Loucy (cell line): ENCODE measurements around the gene LDLRAD4.

Source experiments
- H2AFZ ChIP-seq: fragments of 200-600 bp; sonication (generic); 2 replicates; pipeline ENCODE4 v1.6.0; 2016; ENCODE audit warnings: antibody characterized with exemption, mild to moderate bottlenecking, low read length, moderate library complexity
- H3F3A ChIP-seq: fragments of 200-600 bp; 2 replicates; pipeline ENCODE4 v1.6.0; 2016; ENCODE audit warnings: antibody characterized with exemption, low read depth, mild to moderate bottlenecking
- H3K27me3 ChIP-seq: fragments of 200-600 bp; sonication (generic); 2 replicates; pipeline ENCODE4 v1.6.1; 2014; ENCODE audit warnings: low read length, mild to moderate bottlenecking; ENCODE audit not compliant: insufficient read depth, poor library complexity, severe bottlenecking
- H3K36me3 ChIP-seq: fragments of 200-600 bp; sonication (generic); 2 replicates; pipeline ENCODE4 v1.6.1; 2016; ENCODE audit warnings: low read length; ENCODE audit not compliant: insufficient read depth
- H3K4me1 ChIP-seq: fragments of 200-600 bp; sonication (generic); 2 replicates; pipeline ENCODE4 v1.5.1; 2014; ENCODE audit warnings: low read length, mild to moderate bottlenecking; ENCODE audit not compliant: insufficient read depth, poor library complexity, severe bottlenecking
- H3K4me2 ChIP-seq: fragments of 200-600 bp; sonication (generic); 2 replicates; pipeline ENCODE4 v1.6.0; 2014; ENCODE audit warnings: antibody characterized with exemption, low read length, low read depth, mild to moderate bottlenecking; ENCODE audit not compliant: poor library complexity, severe bottlenecking
- H3K4me3 ChIP-seq: fragments of 200-600 bp; sonication (generic); 2 replicates; pipeline ENCODE4 v1.5.1; 2014; ENCODE audit warnings: low read length, mild to moderate bottlenecking, mixed read lengths; ENCODE audit not compliant: poor library complexity, severe bottlenecking
- H3K79me2 ChIP-seq: fragments of 200-600 bp; sonication (generic); 2 replicates; pipeline ENCODE4 v1.6.1; 2014; ENCODE audit warnings: low read length; ENCODE audit not compliant: insufficient read depth
- H3K9ac ChIP-seq: fragments of 200-600 bp; sonication (generic); 2 replicates; pipeline ENCODE4 v1.6.0; 2014; ENCODE audit warnings: mild to moderate bottlenecking, low read depth, low read length, moderate library complexity; ENCODE audit not compliant: poor library complexity, severe bottlenecking
- H3K9me2 ChIP-seq: fragments of 200-600 bp; sonication (generic); replicated peaks from 2 replicates; pipeline ENCODE4 v1.6.1; 2016; ENCODE audit warnings: low read depth, low read length, mixed read lengths
- H3K9me3 ChIP-seq: fragments of 200-600 bp; sonication (generic); 2 replicates; pipeline ENCODE4 v1.6.1; 2014; ENCODE audit warnings: mild to moderate bottlenecking, antibody characterized with exemption, low read length, low read depth; ENCODE audit not compliant: insufficient read depth
- H4K20me1 ChIP-seq: fragments of 200-600 bp; sonication (generic); 2 replicates; pipeline ENCODE4 v1.6.0; 2014; ENCODE audit warnings: antibody characterized with exemption, low read length, mild to moderate bottlenecking; ENCODE audit not compliant: insufficient read depth, poor library complexity, severe bottlenecking
- EZH2phosphoT487 ChIP-seq: fragments of 200-600 bp; IDR thresholded peaks from 2 replicates; pipeline ENCODE4 v1.6.1; 2018; ENCODE audit warnings: antibody characterized with exemption, mild to moderate bottlenecking, moderate library complexity, borderline replicate concordance
- TF ChIP-seq, protein P1 (sequence below): fragments of 200-600 bp; sonication (generic); conservative IDR thresholded peaks from 2 replicates; pipeline ENCODE4 v1.5.1; 2014; ENCODE audit warnings: mild to moderate bottlenecking, antibody characterized with exemption, low read length

LDLRAD4 gene

DNA sequence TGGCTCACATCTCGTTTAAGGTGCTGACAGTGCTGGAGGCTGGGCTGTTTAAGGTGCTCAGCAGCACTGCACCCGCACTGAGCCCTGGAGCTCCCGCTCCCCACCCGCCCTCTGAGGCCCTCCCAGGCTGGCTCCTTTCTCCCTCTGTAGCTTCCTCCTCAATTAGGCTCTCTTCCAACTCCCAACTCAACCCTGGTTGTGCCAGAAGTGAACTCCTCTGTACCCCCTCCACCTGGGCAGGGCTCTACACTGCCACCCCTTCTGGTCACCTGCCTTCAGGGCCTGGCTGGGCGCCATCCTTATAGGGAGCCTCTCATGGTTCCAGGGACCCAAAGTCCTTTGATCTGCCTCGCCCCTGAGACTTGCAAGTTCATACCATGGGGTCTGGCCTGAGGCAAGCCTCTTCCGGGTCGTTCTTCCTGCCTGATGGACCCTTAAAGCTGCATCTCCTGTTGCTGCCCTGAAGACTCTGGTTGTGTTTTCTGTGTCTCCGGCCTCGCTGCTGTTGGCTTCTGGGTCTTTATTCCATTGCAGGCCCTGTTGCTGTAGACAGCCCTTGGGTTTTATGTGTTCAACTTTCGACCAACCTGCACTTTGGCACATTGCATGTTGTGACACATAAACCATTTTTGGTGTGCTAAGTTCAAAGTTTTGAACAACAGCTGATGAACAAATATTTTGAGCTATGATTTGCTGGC lies 199.6 kb downstream of the LDLRAD4 start:
- Histone ChIP-seq H3K27me3 (no peaks in the 10 kb centered on the region), H3K4me3 (no peak overlapping the region), H3K4me1 (peaks cover 3% of the 10 kb centered on the region), H4K20me1 (no peaks in the 10 kb centered on the region), H2AFZ (no peak overlapping the region), H3K79me2 (no peaks in the 10 kb centered on the region), H3K4me2 (no peak overlapping the region), H3K36me3 (no peaks in the 10 kb centered on the region), H3K9me2 (no peaks in the 10 kb centered on the region), H3F3A (no peaks in the 10 kb centered on the region), H3K9me3 (no peaks in the 10 kb centered on the region), H3K9ac (no peak overlapping the region)
- no peak for TF ChIP-seq EZH2phosphoT487
- TF ChIP-seq, protein P1, sequence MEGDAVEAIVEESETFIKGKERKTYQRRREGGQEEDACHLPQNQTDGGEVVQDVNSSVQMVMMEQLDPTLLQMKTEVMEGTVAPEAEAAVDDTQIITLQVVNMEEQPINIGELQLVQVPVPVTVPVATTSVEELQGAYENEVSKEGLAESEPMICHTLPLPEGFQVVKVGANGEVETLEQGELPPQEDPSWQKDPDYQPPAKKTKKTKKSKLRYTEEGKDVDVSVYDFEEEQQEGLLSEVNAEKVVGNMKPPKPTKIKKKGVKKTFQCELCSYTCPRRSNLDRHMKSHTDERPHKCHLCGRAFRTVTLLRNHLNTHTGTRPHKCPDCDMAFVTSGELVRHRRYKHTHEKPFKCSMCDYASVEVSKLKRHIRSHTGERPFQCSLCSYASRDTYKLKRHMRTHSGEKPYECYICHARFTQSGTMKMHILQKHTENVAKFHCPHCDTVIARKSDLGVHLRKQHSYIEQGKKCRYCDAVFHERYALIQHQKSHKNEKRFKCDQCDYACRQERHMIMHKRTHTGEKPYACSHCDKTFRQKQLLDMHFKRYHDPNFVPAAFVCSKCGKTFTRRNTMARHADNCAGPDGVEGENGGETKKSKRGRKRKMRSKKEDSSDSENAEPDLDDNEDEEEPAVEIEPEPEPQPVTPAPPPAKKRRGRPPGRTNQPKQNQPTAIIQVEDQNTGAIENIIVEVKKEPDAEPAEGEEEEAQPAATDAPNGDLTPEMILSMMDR = no peak

DNA sequence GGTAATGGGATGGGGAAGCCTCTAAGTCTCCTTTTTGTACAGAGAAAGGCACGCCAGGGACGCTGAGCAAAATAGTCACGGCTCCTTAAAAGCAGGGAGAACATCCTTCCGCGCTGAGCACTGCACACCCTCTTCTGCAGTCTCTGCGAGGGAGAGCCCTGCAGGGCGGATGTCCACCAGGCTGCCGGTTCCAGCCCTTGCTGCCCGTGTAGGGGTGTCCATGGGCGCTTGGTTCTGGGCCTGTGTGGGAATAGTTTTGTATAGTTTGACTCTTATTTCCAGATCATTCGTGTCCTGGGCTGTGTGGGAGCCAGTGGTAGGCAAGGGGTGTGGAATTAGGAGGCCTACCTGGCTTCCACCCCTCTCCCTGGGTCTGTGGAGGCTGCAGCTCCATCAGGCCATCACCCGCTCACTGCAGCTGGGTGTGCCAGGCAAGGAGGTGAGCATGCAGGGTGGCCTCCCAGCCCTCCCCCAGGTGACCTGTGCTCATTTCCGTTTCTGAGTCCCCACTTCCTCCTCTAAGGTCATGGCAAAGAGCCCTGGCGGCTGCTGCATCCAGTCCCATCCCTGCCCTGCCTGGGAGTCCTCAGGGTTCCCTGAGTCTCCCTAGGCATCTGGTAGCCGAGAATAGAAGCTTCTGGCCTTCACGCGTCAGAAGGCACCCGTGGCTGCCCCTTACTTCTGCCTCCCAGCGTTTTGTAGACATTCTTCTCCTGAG lies 202.6 kb downstream of the LDLRAD4 start:
- peaks cover 8% of the 10 kb centered on the region for H3K4me1 ChIP-seq
- no peaks in the 10 kb centered on the region for H3K79me2 ChIP-seq
- no peak for TF ChIP-seq EZH2phosphoT487
- TF ChIP-seq, protein P1 = no peak
- no peaks in the 10 kb centered on the region for H3K9me2 ChIP-seq
- H3K9ac ChIP-seq = no peak overlapping the region
- H3K27me3 ChIP-seq = no peaks in the 10 kb centered on the region
- no peak overlapping the region for H3K4me2 ChIP-seq
- no peaks in the 10 kb centered on the region for H4K20me1 ChIP-seq
- H3F3A ChIP-seq = no peaks in the 10 kb centered on the region
- no peaks in the 10 kb centered on the region for H3K36me3 ChIP-seq
- no peak overlapping the region for H3K4me3 ChIP-seq
- no peaks in the 10 kb centered on the region for H3K9me3 ChIP-seq
- no peak overlapping the region for H2AFZ ChIP-seq

DNA sequence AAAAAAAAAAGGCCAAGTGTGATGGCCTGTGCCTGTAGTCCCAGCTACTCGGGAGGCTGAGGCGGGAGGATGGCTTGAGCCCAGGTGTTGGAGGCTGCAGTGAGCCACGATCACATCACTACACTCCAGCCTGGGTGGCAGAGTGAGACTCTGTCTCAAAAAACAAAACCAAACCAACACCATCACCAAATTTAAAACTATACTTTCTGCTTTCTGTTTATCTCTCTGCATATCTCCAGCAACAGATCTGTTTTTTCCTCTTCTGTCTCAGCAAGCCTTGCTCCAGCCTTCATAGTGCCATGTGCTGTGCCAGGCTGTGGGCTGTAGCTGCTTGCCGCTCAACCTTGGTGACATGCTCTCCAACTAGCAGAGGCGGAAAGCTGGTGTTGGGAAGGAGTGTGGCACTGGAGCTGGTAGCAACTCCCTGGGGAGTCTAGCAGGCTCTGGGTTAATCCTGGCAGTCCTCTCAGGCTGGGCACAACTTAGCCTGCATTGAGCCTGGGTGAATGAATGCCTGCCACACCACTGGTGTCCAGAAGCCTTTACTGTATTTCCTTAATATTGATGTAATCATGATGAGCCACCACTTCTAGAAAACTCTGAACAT lies 204.1 kb downstream of the LDLRAD4 start:
- Histone ChIP-seq H3K27me3 (no peaks in the 10 kb centered on the region), H3K4me1 (peaks cover 8% of the 10 kb centered on the region), H2AFZ (no peak overlapping the region), H4K20me1 (no peaks in the 10 kb centered on the region), H3K9ac (no peak overlapping the region), H3K9me3 (no peaks in the 10 kb centered on the region), H3K36me3 (no peaks in the 10 kb centered on the region), H3K4me3 (no peak overlapping the region), H3K79me2 (no peaks in the 10 kb centered on the region), H3K4me2 (no peak overlapping the region), H3F3A (no peaks in the 10 kb centered on the region), H3K9me2 (no peaks in the 10 kb centered on the region)
- TF ChIP-seq EZH2phosphoT487 = no peak
- TF ChIP-seq, protein P1 = no peak
